ENCODE measurements around the gene RETREG3. TPM values are rescaled to one million over a fixed set of nuclear protein-coding genes. Genes with fewer than 3 reads are reported as not detected.

The RETREG3 gene
- total RNA-seq, 1 donor from 2014 or later: 75.4 TPM

DNA sequence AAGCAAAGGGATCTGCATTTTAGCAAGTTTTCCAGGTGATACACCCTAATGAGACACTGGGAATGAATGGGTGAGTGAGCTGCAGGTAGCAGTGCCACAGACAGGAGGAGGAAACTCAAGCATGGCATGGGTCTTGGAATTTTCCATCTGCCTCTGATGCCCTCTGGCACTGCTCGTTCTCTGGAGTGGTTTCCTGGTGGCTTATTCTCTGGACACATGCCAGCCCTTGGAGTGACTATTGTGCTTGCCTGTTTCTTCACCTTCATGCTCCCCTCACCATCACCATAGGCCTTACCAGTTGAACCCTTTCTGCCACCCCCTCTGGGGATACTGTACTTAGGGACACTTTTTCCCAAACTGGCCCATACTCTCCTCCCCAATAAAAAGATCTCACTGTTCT lies 45.6 kb downstream of the RETREG3 start:
- Histone ChIP-seq H3K27me3 (no peaks in the 10 kb centered on the region), H3K27ac (peak overlapping the region; percentile 8), H3K4me3 (peak overlapping the region in 1 of 2 donors; percentile 85), H3K4me1 (peaks cover 54% of the 10 kb centered on the region), H3K9me3 (no peaks in the 10 kb centered on the region), H3K36me3 (peaks cover 0 to 26% of the 10 kb centered on the region in 2 donors)
- no peak for DNase-seq (ENCODE audit: extremely low spot score in 2 of 2)
- TF ChIP-seq POLR2A (IDR thresholded peaks at IDR 0.05) (no peak), POLR2AphosphoS5 (IDR thresholded peaks at IDR 0.05; ENCODE audit: insufficient read depth in 1 of 2, low read depth in 1 of 2) (no peak)
- TF ChIP-seq, protein P1, sequence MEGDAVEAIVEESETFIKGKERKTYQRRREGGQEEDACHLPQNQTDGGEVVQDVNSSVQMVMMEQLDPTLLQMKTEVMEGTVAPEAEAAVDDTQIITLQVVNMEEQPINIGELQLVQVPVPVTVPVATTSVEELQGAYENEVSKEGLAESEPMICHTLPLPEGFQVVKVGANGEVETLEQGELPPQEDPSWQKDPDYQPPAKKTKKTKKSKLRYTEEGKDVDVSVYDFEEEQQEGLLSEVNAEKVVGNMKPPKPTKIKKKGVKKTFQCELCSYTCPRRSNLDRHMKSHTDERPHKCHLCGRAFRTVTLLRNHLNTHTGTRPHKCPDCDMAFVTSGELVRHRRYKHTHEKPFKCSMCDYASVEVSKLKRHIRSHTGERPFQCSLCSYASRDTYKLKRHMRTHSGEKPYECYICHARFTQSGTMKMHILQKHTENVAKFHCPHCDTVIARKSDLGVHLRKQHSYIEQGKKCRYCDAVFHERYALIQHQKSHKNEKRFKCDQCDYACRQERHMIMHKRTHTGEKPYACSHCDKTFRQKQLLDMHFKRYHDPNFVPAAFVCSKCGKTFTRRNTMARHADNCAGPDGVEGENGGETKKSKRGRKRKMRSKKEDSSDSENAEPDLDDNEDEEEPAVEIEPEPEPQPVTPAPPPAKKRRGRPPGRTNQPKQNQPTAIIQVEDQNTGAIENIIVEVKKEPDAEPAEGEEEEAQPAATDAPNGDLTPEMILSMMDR (IDR thresholded peaks at IDR 0.05): no peak
- intact Hi-C loops (cut with DNase I): no loop called here

DNA sequence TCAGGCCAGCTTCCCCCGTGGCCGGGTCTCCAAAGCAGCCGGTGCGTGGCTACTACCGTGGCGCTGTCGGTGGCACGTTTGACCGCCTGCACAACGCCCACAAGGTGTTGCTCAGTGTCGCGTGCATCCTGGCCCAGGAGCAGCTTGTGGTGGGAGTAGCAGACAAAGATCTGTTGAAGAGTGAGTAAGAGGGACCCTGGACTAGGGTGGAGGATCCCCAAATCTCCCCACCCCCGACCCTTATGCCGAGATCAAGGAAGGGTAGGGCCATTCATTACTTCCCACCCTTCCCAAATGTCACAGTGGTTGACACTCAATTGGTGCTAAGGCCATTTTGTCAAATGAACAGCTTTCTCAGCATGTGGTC lies 46.0 kb downstream of the RETREG3 start:
- Histone ChIP-seq H3K27ac (peak overlapping the region; percentile 84), H3K9me3 (no peaks in the 10 kb centered on the region), H3K27me3 (no peaks in the 10 kb centered on the region), H3K4me3 (peak overlapping the region; percentile 84 to 85), H3K4me1 (peaks cover 49% of the 10 kb centered on the region), H3K36me3 (peaks cover 0 to 22% of the 10 kb centered on the region in 2 donors)
- intact Hi-C loops (cut with DNase I): no loop called here
- DNase-seq (ENCODE audit: extremely low spot score in 2 of 2): no peak
- TF ChIP-seq POLR2AphosphoS5 (IDR thresholded peaks at IDR 0.05; ENCODE audit: insufficient read depth in 1 of 2, low read depth in 1 of 2): no peak
- TF ChIP-seq, protein P1 (IDR thresholded peaks at IDR 0.05): no peak
- no peak for TF ChIP-seq POLR2A (IDR thresholded peaks at IDR 0.05)

DNA sequence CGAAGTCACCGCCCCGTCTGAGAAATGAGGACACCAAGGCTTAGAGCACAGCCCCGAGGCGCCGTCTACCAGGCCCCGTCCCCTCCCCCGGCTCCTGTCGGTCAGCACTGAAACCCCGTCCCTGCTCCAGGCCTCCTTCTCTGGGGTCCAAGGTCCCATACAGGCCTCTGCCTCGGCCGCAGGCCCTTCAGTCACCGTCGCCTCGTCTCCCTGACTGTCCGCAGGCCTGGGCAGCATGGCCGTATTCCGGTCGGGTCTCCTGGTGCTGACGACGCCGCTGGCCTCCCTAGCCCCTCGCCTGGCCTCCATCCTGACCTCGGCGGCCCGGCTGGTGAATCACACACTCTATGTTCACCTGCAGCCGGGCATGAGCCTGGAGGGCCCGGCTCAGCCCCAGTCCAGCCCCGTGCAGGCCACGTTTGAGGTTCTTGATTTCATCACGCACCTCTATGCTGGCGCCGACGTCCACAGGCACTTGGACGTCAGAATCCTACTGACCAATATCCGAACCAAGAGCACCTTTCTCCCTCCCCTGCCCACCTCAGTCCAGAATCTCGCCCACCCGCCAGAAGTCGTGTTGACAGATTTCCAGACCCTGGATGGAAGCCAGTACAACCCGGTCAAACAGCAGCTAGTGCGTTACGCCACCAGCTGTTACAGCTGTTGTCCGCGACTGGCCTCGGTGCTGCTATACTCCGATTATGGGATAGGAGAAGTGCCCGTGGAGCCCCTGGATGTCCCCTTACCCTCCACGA lies 46.6 kb downstream of the RETREG3 start:
- intact Hi-C loops (cut with DNase I): no loop called here
- H3K9me3 ChIP-seq: no peaks in the 10 kb centered on the region
- no peak for DNase-seq (ENCODE audit: extremely low spot score in 2 of 2)
- H3K36me3 ChIP-seq: peaks cover 0 to 22% of the 10 kb centered on the region in 2 donors
- peaks cover 44% of the 10 kb centered on the region for H3K4me1 ChIP-seq
- no peak for TF ChIP-seq POLR2A (IDR thresholded peaks at IDR 0.05)
- TF ChIP-seq, protein P1 (IDR thresholded peaks at IDR 0.05): no peak
- no peak for TF ChIP-seq POLR2AphosphoS5 (IDR thresholded peaks at IDR 0.05; ENCODE audit: insufficient read depth in 1 of 2, low read depth in 1 of 2)
- H3K27ac ChIP-seq: peak overlapping the region; percentile 84
- H3K4me3 ChIP-seq: peak overlapping the region; percentile 84 to 85
- H3K27me3 ChIP-seq: no peaks in the 10 kb centered on the region

DNA sequence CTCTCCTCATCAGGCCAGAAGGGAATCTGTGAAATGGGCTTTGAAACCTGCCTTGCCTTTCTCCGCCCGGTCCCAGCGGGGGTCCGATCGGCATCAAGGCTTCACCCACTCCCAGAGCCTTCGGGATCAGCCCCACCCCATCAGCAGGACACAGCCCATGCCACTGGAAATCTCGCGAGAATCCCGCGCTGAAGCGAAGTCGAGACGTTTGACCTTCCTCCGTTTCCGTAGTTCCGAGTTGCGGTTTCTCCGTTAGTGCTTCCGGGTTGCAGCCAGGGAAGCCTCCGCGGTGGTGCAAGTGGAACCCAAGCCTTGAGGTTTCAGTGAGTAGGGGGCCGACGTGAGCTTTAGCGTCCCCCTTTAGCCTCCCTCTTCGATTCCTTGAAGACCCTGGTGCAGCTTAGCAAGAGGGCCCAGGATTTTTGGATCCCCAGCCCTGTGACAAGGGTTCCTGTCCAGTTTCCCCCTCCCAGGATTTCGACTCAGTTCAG lies 47.2 kb downstream of the RETREG3 start, which contains the start of gene COASY:
COASY (plus strand) TSS at position 252 of the 491 bp plus-strand sequence. CDS start 475 bp downstream, outside the sequence.
- DNase-seq (ENCODE audit: extremely low spot score in 2 of 2): peak in 1 of 2 donors; percentile 95
- Histone ChIP-seq H3K9me3 (no peaks in the 10 kb centered on the region), H3K27ac (peak within 1 kb of the TSS; percentile 84), H3K4me3 (peak within 1 kb of the TSS; percentile 84 to 85), H3K27me3 (no peaks in the 10 kb centered on the region), H3K4me1 (peaks cover 40% of the 10 kb centered on the region), H3K36me3 (peaks cover 0 to 22% of the 10 kb centered on the region in 2 donors)
- intact Hi-C loops (cut with DNase I): no loop called here
- TF ChIP-seq POLR2A (IDR thresholded peaks at IDR 0.05) (no peak), POLR2AphosphoS5 (IDR thresholded peaks at IDR 0.05; ENCODE audit: insufficient read depth in 1 of 2, low read depth in 1 of 2) (peak; percentile 87 to 98)
- TF ChIP-seq, protein P1 (IDR thresholded peaks at IDR 0.05): peak in 1 of 3 experiments; percentile 19

DNA sequence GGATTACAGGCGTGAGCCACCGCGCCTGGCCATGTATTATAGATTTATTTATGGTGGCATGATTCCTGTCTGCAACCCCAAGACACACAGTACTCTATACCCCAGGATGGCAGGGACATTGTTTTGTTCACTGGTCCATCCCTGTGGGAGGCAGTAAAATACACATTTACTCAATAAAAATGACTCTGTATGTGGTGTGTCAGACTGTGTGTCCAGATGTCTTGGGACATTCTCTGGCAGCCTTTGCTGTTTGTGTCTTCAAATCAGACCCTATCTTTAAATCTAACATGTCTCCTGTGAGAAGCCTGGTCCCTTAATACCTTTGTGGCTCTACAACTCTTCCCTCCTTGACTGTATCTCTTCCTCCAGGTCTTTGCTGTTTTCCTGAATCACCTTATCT lies 48.9 kb downstream of the RETREG3 start:
- H3K4me1 ChIP-seq: peaks cover 44% of the 10 kb centered on the region
- H3K36me3 ChIP-seq: peaks cover 0 to 16% of the 10 kb centered on the region in 2 donors
- no peak overlapping the region for H3K27ac ChIP-seq
- H3K9me3 ChIP-seq: no peaks in the 10 kb centered on the region
- no peak for TF ChIP-seq POLR2AphosphoS5 (IDR thresholded peaks at IDR 0.05; ENCODE audit: insufficient read depth in 1 of 2, low read depth in 1 of 2)
- TF ChIP-seq, protein P1 (IDR thresholded peaks at IDR 0.05): no peak
- no peak for TF ChIP-seq POLR2A (IDR thresholded peaks at IDR 0.05)
- no peak overlapping the region for H3K4me3 ChIP-seq
- H3K27me3 ChIP-seq: no peaks in the 10 kb centered on the region
- DNase-seq (ENCODE audit: extremely low spot score in 2 of 2): no peak
- intact Hi-C loops (cut with DNase I): no loop called here
